ENCODE results near the gene RBL2.

- TF ChIP-seq POLR2AphosphoS5 (IDR thresholded peaks at IDR 0.05; ENCODE audit: borderline replicate concordance, low read depth, low read length) (no peak), FOXP2 (optimal IDR thresholded peaks at IDR 0.05; ENCODE audit: control extremely low read depth, extremely low read length, insufficient read depth) (no peak), EZH2 (IDR thresholded peaks at IDR 0.05) (no peak)
Measured at GRCh38 chr16:53458635-53459034, 24.4 kb downstream of the RBL2 start.

All from SK-N-MC (cell line).